OCI-LY1 (cell line): Measurements from ENCODE around the gene TOM1L2.

ENCODE experiments used
- CTCF ChIP-seq: fragments of 200-600 bp; sonication (generic), shearing (Covaris generic); IDR thresholded peaks from 2 replicates; pipeline ENCODE4 v1.5.1; 2017; ENCODE audit warnings: mild to moderate bottlenecking, antibody characterized with exemption, low read length, moderate library complexity, mixed read lengths
- EZH2 ChIP-seq: fragments of 200-600 bp; sonication (generic), shearing (Covaris generic); IDR thresholded peaks from 2 replicates; pipeline ENCODE4 v1.8.0; 2017; ENCODE audit warnings: borderline replicate concordance, mixed run types, mild to moderate bottlenecking, antibody characterized with exemption, low read length, moderate library complexity, mixed read lengths

- no peak for TF ChIP-seq CTCF
- no peak for TF ChIP-seq EZH2
Observed at GRCh38 chr17:17983376-17983775, 11.2 kb upstream of the TOM1L2 start.
